SJCRH30 (cell line): ENCODE measurements around the gene NUDT4B. TPM values are rescaled to one million over a fixed set of nuclear protein-coding genes. Genes with fewer than 3 reads are reported as not detected.
"Not testable (repeated sequence)": the region's sequence is repeated elsewhere in the genome, so short reads cannot be mapped to it uniquely, and the experiment has no call there.

ENCODE experiments used
- DNase-seq, 2 experiments: peaks; one replicate each; pipeline ENCODE4 v3.0.0-alpha.2; 2015 to 2020
- H3K27ac ChIP-seq: fragments of 250-450 bp; sonication (Bioruptor Pico); 2 replicates; pipeline ENCODE4 v1.5.1; 2020; ENCODE audit warnings: mild to moderate bottlenecking, moderate library complexity
- H3K27me3 ChIP-seq: fragments of 250-450 bp; sonication (Bioruptor Pico); 2 replicates; pipeline ENCODE4 v1.5.1; 2020; ENCODE audit warnings: mild to moderate bottlenecking, moderate library complexity
- H3K36me3 ChIP-seq: fragments of 250-450 bp; sonication (Bioruptor Pico); 2 replicates; pipeline ENCODE4 v1.5.1; 2020; ENCODE audit warnings: mild to moderate bottlenecking, moderate library complexity
- H3K4me1 ChIP-seq: fragments of 250-450 bp; sonication (Bioruptor Pico); 2 replicates; pipeline ENCODE4 v1.5.1; 2020; ENCODE audit warnings: mild to moderate bottlenecking, moderate library complexity
- H3K4me3 ChIP-seq: fragments of 250-450 bp; sonication (Bioruptor Pico); 2 replicates; pipeline ENCODE4 v1.5.1; 2020; ENCODE audit warnings: mild to moderate bottlenecking, moderate library complexity
- H3K9me3 ChIP-seq: fragments of 250-450 bp; sonication (Bioruptor Pico); replicated peaks from 2 replicates; pipeline ENCODE4 v1.5.1; 2020; ENCODE audit warnings: mild to moderate bottlenecking, moderate library complexity
- total RNA-seq: library from RNA; depleted of rRNA; stranded (reverse); fragments of >200 nt; shearing (Covaris generic); gene quantifications from 2 replicates; pipeline ENCODE4 v1.2.3, GENCODE V29; 2014; rRNA removed

NUDT4B gene
- total RNA-seq, 1 experiment from 2014 or later: 5.8 TPM

DNA sequence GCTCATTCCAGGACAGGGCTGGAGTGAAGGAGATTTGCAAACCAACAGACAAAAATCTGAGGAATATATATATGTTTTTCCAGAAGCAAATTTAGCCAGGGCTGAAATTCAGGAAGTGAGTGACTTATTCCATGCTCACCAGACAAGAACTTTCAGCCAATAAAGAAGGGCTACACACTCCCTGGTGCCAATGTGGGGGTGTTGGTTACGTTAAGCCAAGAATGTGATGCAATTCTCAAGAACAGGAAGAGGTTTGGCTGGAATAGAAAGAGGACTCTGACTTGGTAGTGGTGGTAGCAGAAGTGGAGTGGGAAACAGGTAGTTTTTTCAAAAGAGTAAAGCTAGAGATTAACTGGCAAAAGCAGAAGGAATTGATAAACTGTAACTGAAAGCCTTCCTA, 11.6 kb downstream of the NUDT4B start:
- not testable (repeated sequence) for H3K4me1 ChIP-seq, H3K9me3 ChIP-seq, DNase-seq, H3K4me3 ChIP-seq, H3K36me3 ChIP-seq, H3K27me3 ChIP-seq, H3K27ac ChIP-seq

GRCh38 chr1:148761360-148761759, 12.8 kb downstream of the NUDT4B start:
- not testable (repeated sequence) for H3K4me3 ChIP-seq, H3K27me3 ChIP-seq, H3K4me1 ChIP-seq, H3K9me3 ChIP-seq, H3K36me3 ChIP-seq, H3K27ac ChIP-seq, DNase-seq

DNA sequence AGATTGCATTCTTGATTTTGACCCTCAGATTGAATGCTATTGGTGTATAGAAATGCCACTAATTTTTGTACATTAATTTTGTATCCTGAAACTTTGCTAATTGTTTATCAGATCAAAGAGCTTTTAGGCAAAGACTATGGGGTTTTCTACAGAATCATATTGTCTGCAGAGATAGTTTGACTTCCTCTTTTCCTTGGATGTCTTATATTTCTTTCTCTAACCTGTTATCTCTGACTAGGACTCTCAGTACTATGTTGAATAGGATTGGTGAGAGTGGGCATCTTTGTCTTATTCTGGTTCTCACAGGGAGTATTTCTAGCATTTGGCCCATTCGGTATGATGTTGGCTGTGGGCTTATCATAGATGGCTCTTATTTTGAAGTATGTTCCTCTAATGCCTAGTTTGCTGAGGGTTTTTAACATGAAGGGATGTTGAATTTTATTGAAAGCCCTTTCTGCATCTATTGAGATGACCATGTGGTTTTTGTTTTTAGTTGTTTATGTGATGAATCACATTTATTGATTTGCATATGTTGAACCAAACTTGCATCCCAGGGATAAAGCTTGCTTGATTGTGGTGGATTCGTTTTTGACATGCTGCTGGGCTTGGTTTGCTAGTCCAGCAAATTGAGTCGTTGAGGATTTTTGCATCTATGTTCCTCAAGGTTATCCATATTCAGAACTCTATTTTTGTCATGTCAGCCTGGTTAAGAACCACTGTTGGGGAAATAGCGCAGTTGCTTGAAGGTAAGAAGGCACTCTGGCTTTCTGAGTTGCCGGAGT, 16.9 kb downstream of the NUDT4B start:
- H3K4me1 ChIP-seq, H3K27ac ChIP-seq, H3K27me3 ChIP-seq, H3K9me3 ChIP-seq, H3K4me3 ChIP-seq, DNase-seq, H3K36me3 ChIP-seq: not testable (repeated sequence)

DNA sequence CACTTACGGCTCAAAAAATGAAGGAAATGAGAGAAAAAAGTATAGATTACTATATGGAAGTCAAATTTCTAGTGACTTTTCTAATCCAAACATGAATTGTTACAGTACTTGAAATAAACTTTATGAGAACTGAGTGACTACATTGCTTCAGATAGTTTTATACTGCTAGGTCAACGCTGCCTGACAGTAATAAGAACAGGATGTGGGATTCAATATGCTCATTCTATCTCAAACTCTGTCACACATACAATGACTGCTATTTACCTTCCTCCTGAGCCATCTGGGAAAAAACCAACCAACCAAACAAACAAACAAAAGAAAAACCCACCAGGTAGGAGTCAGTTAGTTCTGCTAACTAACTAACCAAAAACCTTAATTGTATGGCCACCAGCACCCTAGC, 20.0 kb downstream of the NUDT4B start:
- H3K9me3 ChIP-seq, H3K27ac ChIP-seq, H3K4me1 ChIP-seq, H3K4me3 ChIP-seq, H3K36me3 ChIP-seq, DNase-seq, H3K27me3 ChIP-seq: not testable (repeated sequence)

GRCh38 chr1:148769495-148769894, 20.9 kb downstream of the NUDT4B start:
- not testable (repeated sequence) for H3K9me3 ChIP-seq, H3K4me1 ChIP-seq, H3K27me3 ChIP-seq, H3K27ac ChIP-seq, H3K36me3 ChIP-seq, DNase-seq, H3K4me3 ChIP-seq

GRCh38 chr1:148773690-148774089, 25.1 kb downstream of the NUDT4B start:
- H3K9me3 ChIP-seq: not testable (repeated sequence)

GRCh38 chr1:148774102-148774501, 25.5 kb downstream of the NUDT4B start:
- not testable (repeated sequence) for H3K4me1 ChIP-seq, H3K27ac ChIP-seq, H3K27me3 ChIP-seq, H3K36me3 ChIP-seq, H3K9me3 ChIP-seq, DNase-seq, H3K4me3 ChIP-seq

More at GRCh38 chr1:148773690-148774089, 25.1 kb downstream of the NUDT4B start:
- not testable (repeated sequence) for DNase-seq, H3K36me3 ChIP-seq, H3K4me1 ChIP-seq, H3K4me3 ChIP-seq, H3K27me3 ChIP-seq, H3K27ac ChIP-seq

- not testable (repeated sequence) for H3K27me3 ChIP-seq, H3K4me3 ChIP-seq, H3K27ac ChIP-seq, DNase-seq, H3K36me3 ChIP-seq, H3K4me1 ChIP-seq, H3K9me3 ChIP-seq
These were observed 26.7 kb downstream of the NUDT4B start for GRCh38 chr1:148775263-148775662.

DNA sequence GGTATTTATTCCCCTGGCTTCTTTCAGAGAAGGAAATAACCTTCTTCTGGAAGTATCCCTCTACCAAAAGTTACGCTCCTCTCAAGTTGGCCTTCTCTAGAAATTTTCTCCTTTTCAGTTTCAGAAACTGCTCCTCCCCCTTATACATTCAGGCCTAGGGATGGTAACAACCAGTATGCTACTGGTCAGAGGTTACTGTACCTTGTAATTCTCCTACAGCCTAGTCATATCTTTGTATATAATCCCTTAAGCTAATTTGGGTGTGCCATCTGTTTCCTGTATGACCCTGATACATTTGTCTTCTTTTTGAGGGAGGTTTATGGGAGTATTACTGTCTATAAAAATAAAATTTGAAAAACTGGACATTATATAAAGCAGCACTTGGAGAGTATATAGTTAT, 29.1 kb downstream of the NUDT4B start:
- H3K27me3 ChIP-seq, DNase-seq, H3K9me3 ChIP-seq, H3K36me3 ChIP-seq, H3K4me3 ChIP-seq, H3K4me1 ChIP-seq, H3K27ac ChIP-seq: not testable (repeated sequence)

DNA sequence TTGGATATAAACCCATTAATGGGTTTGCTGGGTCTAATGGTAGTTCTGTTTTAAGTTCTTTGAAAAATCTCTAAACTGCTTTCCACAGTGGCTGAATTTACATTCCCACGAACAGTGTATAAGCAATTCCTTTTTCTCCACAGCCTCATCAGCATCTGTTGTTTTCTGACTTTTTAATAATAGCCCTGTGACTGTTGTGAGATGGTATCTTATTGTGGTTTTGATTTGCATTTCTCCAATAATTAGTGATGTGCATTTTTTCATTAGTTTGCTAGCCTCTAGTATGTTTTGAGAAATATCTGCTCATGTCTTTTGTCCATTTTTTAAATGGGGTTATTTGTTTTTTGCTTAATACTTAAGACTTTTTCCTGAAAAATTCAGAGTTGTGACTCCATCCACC, 31.8 kb downstream of the NUDT4B start:
- H3K4me1 ChIP-seq, H3K27me3 ChIP-seq, H3K36me3 ChIP-seq, H3K9me3 ChIP-seq, H3K4me3 ChIP-seq, H3K27ac ChIP-seq, DNase-seq: not testable (repeated sequence)

DNA sequence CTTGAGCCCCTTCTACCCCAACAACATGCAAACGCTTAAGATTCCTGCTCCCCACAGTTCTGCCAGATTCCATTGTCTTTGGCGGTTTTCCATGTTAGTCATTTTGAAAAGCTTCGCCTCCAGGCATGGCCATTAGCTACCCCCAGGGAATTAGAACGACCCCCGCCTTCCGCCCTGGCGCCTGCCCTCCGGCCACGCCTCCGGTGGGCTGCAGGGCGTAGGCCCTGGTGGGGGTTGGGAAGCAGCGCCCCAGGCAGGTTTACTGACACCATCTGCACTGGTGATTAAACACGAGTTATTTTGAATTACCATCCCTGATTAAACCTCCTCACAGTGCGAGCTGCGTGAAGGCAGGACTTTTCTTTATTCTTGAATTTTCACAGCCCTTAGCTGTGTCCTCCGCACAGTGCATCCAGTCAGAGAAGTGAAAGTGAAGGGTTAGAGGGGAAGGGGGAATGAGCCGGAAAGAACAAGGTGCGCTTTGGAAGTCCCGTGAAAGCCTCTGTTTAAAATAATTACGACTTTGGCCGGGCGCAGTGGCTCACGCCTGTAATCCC, 43.0 kb downstream of the NUDT4B start:
- not testable (repeated sequence) for H3K9me3 ChIP-seq, DNase-seq, H3K27ac ChIP-seq, H3K4me3 ChIP-seq, H3K27me3 ChIP-seq, H3K36me3 ChIP-seq, H3K4me1 ChIP-seq

GRCh38 chr1:148793762-148794332, 45.3 kb downstream of the NUDT4B start:
- H3K27ac ChIP-seq, H3K27me3 ChIP-seq, H3K4me3 ChIP-seq, H3K4me1 ChIP-seq, H3K36me3 ChIP-seq, DNase-seq, H3K9me3 ChIP-seq: not testable (repeated sequence)

Other genes starting within 250 kb of the NUDT4B start
- 9.1 and 11.8 TPM in 2 replicates for gene NBPF14, start 152.8 kb upstream of the NUDT4B start, total RNA-seq
- gene PDE4DIP, start 95.7 kb downstream of the NUDT4B start, total RNA-seq: 66.9 and 74.3 TPM in 2 replicates